HepG2 (cell line): ENCODE results near the gene CHCHD3.

Experiments used
- CHD4 ChIP-seq: fragments of 200-600 bp; sonication (generic); IDR thresholded peaks from 2 replicates; pipeline ENCODE4 v1.7.0; 2017; ENCODE audit warnings: mild to moderate bottlenecking, low read length, borderline replicate concordance
- CTCF ChIP-seq: sonication (generic); formaldehyde crosslinking; IDR thresholded peaks from 2 replicates; pipeline ENCODE4 v1.5.0; 2020; ENCODE audit warnings: mild to moderate bottlenecking, missing genetic modification reagents, moderate library complexity
- GABPA ChIP-seq, 2 experiments: IDR thresholded peaks; 2 replicates each; pipeline ENCODE4 v1.6.1; 2011 to 2016; ENCODE audit warnings: low read depth in 2 of 2, low read length in 1 of 2, missing biosample characterization in 1 of 2, missing genetic modification characterization in 1 of 2
- KLF13 ChIP-seq: sonication (generic); formaldehyde crosslinking; IDR thresholded peaks from 2 replicates; pipeline ENCODE4 v1.4.0; 2020; ENCODE audit warnings: mild to moderate bottlenecking, missing genetic modification reagents
- RFX5 ChIP-seq: IDR thresholded peaks from 2 replicates; pipeline ENCODE4 v1.6.1; 2011; ENCODE audit warnings: low read depth, low read length, improper control_type of control experiment
- SAFB2 ChIP-seq: sonication (generic); formaldehyde crosslinking; IDR thresholded peaks from 2 replicates; pipeline ENCODE4 v1.5.1; 2020; ENCODE audit warnings: missing genetic modification reagents, low read depth, mild to moderate bottlenecking, borderline replicate concordance
- SKIL ChIP-seq: sonication (generic); formaldehyde crosslinking; IDR thresholded peaks from 2 replicates; pipeline ENCODE4 v1.8.0; 2022; ENCODE audit warnings: missing genetic modification reagents, mild to moderate bottlenecking, moderate library complexity, borderline replicate concordance
- ZBED4 ChIP-seq: sonication (generic); formaldehyde crosslinking; IDR thresholded peaks from 2 replicates; pipeline ENCODE4 v1.4.0; 2020; ENCODE audit warnings: missing genetic modification reagents, borderline replicate concordance
- ZBTB1 ChIP-seq: sonication (generic); formaldehyde crosslinking; IDR thresholded peaks from 2 replicates; pipeline ENCODE4 v1.4.0; 2020; ENCODE audit warnings: missing genetic modification reagents, borderline replicate concordance
- ZNF225 ChIP-seq: sonication (generic); formaldehyde crosslinking; IDR thresholded peaks from 2 replicates; pipeline ENCODE4 v1.4.0; 2020; ENCODE audit warnings: mild to moderate bottlenecking, missing genetic modification reagents
- ZNF670 ChIP-seq: sonication (generic); formaldehyde crosslinking; IDR thresholded peaks from 2 replicates; pipeline ENCODE4 v1.8.0; 2022; ENCODE audit warnings: mild to moderate bottlenecking, missing genetic modification reagents, borderline replicate concordance
- ZNF720 ChIP-seq: sonication (generic); formaldehyde crosslinking; IDR thresholded peaks from 2 replicates; pipeline ENCODE4 v1.4.0; 2020; ENCODE audit warnings: missing genetic modification reagents

GRCh38 chr7:132940084-132940483 is 141.8 kb downstream of the CHCHD3 start:
- TF ChIP-seq SKIL (CRISPR knock-in tag) (no peak), ZBTB1 (CRISPR knock-in tag) (no peak), ZNF225 (CRISPR knock-in tag) (no peak), KLF13 (CRISPR knock-in tag) (no peak), ZNF670 (no peak), CHD4 (no peak), CTCF (CRISPR knock-in tag) (no peak), RFX5 (no peak), GABPA (IDR thresholded peaks at IDR 0.05; ENCODE audit: low read depth, low read length) (no peak), GABPA (CRISPR knock-in tag; IDR thresholded peaks at IDR 0.05; ENCODE audit: low read depth) (no peak), ZBED4 (CRISPR knock-in tag) (no peak), SAFB2 (CRISPR knock-in tag) (no peak), ZNF720 (CRISPR knock-in tag) (no peak)
